SK-N-MC (cell line): ENCODE measurements around the gene GNAT1.

Experiments used
- DNase-seq: peaks from one replicate; pipeline ENCODE4 v3.0.0-alpha.2; 2011; ENCODE audit warnings: low read depth, low spot score
- H3K27ac ChIP-seq: fragments of 200-600 bp; sonication (generic); 2 replicates; pipeline ENCODE4 v1.5.1; 2016; ENCODE audit warnings: mixed run types
- H3K36me3 ChIP-seq: fragments of 200-600 bp; sonication (generic); 2 replicates; pipeline ENCODE4 v1.6.1; 2017; ENCODE audit warnings: antibody characterized with exemption, low read length, mixed read lengths; ENCODE audit not compliant: insufficient read depth
- H3K4me3 ChIP-seq: fragments of 200-600 bp; sonication (generic); 2 replicates; pipeline ENCODE4 v1.5.1; 2016
- H3K9ac ChIP-seq: fragments of 200-600 bp; sonication (generic); 2 replicates; pipeline ENCODE4 v1.8.0; 2017; ENCODE audit warnings: mixed run types, mixed read lengths; ENCODE audit not compliant: insufficient read length
- H3K9me3 ChIP-seq: fragments of 200-600 bp; sonication (generic); 2 replicates; pipeline ENCODE4 v1.6.1; 2017; ENCODE audit warnings: low read depth, mild to moderate bottlenecking, antibody characterized with exemption, low read length, moderate library complexity, mixed read lengths
- EZH2 ChIP-seq: fragments of 200-600 bp; sonication (generic); IDR thresholded peaks from one replicate; pipeline ENCODE4 v1.6.1; 2017; ENCODE audit warnings: antibody characterized with exemption
- FOXP2 ChIP-seq: optimal IDR thresholded peaks from 2 replicates; pipeline ENCODE3; 2011; ENCODE audit warnings: mild to moderate bottlenecking, moderate library complexity; ENCODE audit not compliant: insufficient read depth; ENCODE audit errors: extremely low read length, control extremely low read depth
- POLR2AphosphoS5 ChIP-seq: IDR thresholded peaks from 2 replicates; pipeline ENCODE4 v1.6.1; 2012; ENCODE audit warnings: mild to moderate bottlenecking, low read depth, low read length, borderline replicate concordance

GNAT1 gene

DNA sequence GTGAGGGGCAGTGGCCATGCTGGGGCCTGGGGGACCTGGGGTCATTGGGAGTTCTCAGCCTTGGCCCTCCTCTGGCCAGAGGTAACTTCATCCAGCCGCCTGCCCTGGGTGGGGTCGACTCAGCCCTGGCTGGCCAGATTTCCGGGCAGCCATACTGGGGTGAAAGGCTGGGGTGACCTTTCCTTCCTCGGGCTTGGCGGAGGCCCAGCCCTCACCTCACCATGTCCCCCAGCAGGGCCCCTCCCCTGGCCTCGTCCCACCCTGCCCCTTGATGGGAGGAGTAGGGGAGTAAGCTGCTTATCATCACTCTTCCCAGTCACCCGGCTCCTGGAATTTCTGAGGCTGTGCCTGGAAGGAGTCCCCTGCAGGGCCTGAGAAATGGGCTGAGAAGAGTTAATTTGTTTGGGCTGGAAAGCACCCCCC is 30.8 kb upstream of the GNAT1 start:
- Histone ChIP-seq H3K9me3 (no peaks in the 10 kb centered on the region), H3K4me3 (no peak overlapping the region), H3K27ac (no peak overlapping the region), H3K36me3 (no peaks in the 10 kb centered on the region), H3K9ac (no peak overlapping the region)
- no peak for TF ChIP-seq POLR2AphosphoS5
- TF ChIP-seq FOXP2 = no peak
- no peak for TF ChIP-seq EZH2
- no peak for DNase-seq

DNA sequence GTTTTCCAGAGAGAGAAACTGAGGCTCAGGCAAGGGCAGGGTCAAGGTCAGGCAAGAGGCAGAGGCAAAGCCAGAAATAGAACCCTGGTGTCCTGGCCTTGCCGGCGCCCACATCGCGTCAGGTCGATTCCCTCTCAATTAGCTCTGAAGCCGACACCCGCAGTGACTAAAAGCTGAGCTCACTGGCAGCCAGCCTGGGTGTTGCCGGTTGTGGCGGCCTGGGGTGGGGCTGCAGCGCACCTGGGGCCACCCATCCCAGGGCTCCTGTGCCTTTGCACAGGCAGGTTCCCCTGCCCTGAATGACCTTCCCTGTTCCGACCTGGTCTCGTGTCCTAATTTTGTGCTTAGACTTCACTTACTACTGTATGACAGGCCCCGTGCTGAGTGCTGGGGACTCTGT is 30.1 kb upstream of the GNAT1 start:
- no peaks in the 10 kb centered on the region for H3K36me3 ChIP-seq
- H3K9ac ChIP-seq = no peak overlapping the region
- no peak overlapping the region for H3K27ac ChIP-seq
- no peaks in the 10 kb centered on the region for H3K9me3 ChIP-seq
- TF ChIP-seq FOXP2 (no peak), EZH2 (no peak), POLR2AphosphoS5 (no peak)
- no peak for DNase-seq
- no peak overlapping the region for H3K4me3 ChIP-seq

DNA sequence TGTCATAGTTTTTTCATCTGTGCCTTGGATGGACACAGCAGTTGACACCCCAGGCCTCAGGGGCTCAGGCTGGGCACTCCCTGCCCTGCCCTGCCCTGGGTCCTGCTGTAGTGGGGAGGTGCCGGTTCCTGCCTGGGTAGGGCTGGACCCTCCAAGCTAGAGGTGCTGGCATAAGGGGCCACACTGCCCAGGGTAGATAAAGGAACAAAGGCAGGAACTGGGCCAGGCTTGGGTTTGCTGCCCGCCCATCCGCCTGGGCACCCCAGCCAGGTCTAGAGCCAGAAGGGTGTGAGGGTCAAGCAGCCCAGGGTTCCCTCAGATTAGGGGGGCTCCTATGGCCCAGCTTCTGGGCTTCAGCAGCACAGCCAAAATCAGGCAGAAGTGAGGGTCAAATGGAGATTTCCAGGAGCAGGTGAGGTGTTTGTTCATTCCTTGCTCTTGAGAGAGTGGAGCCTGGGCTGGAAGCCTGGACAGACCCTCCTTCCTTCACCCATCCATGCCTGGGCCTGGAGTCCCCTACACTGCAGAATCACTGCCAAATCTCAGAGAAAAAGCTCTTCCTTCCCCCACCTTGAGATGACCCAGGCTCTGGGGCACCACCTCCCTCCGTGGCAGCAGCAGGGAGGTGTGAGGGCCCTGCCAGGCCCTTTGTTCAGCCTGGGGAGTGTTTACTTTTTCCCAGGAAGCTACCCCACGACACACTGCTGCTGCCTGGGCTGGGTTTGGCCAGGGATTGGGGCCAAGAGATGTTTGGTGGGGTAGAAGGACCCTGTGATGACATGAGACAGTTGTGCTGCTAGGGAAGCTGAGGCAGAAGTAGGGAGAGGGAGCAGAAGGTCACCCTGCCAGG is 29.2 kb upstream of the GNAT1 start:
- Histone ChIP-seq H3K27ac (no peak overlapping the region), H3K9me3 (no peaks in the 10 kb centered on the region), H3K36me3 (no peaks in the 10 kb centered on the region), H3K4me3 (no peak overlapping the region), H3K9ac (no peak overlapping the region)
- no peak for DNase-seq
- TF ChIP-seq EZH2 (no peak), POLR2AphosphoS5 (no peak), FOXP2 (no peak)

DNA sequence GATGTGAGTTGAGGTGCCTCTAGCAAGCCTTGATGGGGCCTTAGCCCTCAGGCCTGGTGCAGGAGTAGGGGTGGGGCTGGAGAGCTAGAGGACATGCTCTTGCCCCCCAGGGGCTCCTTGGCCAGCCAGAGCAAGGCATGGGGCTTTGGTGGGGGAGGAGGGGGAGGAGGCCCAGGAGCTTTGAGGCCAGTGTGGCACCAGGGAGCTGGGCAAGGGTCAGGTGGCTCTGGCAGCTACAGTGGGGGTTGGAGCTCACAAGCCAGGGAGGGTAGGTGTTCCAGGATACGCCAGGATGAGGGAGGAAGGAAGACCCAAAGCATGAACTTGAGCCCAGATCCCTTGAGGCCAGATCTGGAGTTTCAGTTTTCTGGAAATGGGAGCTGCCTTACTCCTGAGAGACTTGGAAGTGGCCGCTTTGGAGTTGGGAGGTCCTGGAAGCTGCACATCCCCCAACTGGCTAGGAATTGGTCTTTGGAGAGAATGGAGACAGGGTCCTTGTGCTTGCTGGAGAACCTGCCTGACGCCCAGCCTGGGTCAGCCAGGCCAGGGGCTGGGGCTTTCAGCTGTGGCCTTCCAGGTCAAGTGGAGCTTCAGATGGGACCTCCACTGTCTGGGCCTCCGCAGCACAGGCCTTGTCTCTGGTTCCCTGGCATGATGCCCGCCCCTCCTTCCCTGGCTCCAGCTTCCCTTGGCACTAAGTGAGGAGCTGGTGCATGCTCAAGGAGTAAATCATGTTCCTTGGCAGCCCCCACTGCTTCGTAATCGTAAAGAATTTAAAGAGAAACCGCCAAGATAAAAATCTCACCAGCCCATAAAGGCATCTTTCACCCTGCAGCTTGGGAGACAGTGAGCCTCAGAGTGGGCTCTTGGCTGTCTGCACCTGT is 27.6 kb upstream of the GNAT1 start:
- Histone ChIP-seq H3K27ac (no peak overlapping the region), H3K36me3 (no peaks in the 10 kb centered on the region), H3K4me3 (no peak overlapping the region), H3K9ac (no peak overlapping the region), H3K9me3 (no peaks in the 10 kb centered on the region)
- TF ChIP-seq FOXP2 = no peak
- TF ChIP-seq POLR2AphosphoS5 = no peak
- TF ChIP-seq EZH2 = no peak
- no peak for DNase-seq

DNA sequence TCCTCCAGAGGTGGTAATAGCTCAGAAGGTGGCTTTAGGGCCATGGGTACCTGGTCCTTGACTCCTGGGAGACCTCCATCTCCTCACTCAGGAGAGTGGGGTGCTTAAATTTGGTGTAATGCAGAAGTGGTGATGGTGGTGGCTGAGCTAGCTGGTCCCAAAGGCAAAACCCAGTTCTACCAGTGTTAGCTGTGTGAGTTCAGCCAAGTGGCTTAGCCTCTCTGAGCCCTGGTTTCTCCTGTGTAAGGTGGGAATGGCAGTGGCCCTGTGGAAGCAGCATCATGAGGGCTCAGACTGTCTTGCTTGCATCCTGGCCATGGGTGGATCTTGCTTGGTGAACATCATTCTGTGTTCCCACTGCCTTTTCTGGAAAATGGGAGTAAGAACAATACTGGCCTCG is 26.9 kb upstream of the GNAT1 start:
- Histone ChIP-seq H3K36me3 (no peaks in the 10 kb centered on the region), H3K27ac (no peak overlapping the region), H3K9me3 (no peaks in the 10 kb centered on the region), H3K9ac (no peak overlapping the region), H3K4me3 (no peak overlapping the region)
- DNase-seq = no peak
- TF ChIP-seq EZH2 (no peak), FOXP2 (no peak), POLR2AphosphoS5 (no peak)

DNA sequence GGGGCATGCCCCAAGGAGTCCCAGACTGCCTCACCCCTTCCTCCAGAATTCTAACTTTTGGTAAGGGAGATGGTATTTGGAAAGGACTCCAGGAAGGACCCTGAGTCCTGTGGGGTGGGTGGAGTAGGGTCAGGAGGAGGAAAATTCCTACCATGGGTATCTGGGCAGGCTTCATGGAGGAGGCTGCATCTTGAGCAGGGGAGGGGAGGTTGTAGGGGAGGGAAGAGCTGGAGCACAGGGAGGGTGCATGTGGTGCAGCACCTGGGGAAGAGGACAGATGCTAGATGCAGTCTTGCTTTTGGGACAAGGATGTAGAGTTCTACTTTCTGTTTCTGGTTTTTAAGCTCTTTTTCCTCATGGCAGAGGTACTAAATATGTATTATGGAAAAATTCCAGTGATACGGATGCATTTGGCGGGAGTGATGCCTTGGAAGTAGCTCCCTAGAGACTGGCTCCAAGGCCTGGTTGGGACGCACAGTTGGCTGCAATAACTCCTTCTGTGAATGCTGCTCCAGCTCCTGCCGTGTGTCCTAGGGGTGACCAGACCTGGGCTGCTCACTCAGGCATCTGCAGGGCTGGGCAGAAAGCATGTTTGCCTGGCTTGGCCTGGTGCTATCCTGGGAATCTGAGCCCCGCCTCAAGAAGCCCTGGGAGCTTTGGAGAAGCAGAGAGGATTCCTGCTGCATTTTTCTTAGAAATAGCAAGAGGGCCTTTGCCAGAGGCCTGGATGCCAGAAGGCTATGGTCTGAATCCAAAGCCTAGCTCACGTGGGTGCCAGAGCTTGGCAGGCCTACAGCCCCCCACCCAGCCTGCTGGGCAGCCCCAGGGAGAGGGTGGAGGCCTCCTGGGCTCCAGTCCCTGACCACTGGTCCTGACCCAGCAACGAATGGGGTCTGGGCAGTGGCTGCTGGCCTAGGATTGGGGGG is 26.2 kb upstream of the GNAT1 start:
- no peak overlapping the region for H3K9ac ChIP-seq
- H3K9me3 ChIP-seq = no peaks in the 10 kb centered on the region
- H3K4me3 ChIP-seq = no peak overlapping the region
- DNase-seq = no peak
- H3K36me3 ChIP-seq = no peaks in the 10 kb centered on the region
- no peak overlapping the region for H3K27ac ChIP-seq
- TF ChIP-seq EZH2 (no peak), POLR2AphosphoS5 (no peak), FOXP2 (no peak)

DNA sequence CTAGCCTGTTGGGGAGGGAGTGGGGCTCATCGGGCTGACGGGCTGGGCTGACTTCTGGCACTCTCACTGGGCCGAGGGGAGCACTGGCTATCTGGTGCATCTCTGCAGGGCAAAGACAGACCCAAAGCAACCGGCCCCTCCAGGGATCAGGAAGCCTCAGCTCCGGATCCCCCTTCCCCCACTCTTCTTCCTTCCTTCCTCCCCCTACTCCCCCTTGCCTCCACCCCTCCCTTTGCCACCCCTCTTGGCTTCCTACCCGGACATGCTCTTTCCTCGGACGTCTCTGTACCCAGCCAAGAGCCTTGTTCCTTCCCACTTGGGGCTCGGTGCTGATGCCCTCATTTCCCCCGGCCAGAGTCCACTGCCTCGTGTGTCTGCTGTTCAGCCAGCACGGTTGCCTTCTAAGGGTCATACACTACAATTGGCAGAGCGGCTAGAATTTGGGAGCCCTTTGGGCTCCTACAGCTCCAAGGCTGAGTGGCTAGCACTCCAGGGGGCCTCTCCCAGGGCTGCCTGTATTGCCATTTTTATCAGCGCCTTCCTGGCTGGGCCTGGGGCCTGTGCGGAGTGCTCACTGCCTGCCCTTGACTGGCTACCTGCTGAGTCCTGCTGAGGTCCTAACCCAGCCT is 25.4 kb upstream of the GNAT1 start:
- TF ChIP-seq POLR2AphosphoS5 (no peak), EZH2 (no peak), FOXP2 (no peak)
- H3K4me3 ChIP-seq = no peak overlapping the region

DNA sequence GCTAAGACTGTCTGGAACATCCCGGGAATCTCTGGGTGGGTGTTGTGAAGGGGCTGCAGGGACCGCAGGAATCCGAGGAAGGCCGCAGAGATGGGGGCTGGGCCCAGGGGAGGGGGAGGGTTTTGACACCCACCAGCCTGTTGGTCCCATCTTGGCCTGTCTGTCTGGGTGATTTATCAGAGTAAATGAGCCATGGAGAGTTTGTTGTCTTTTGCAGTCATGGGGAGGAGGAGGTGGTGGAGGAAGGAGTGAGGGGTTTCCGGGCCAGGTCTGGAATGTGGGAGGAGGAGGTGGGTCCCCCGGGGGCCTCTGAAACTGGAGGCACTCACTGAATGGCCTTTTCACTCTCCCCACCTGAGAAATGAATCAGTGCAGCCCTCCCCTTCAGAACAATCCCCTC is 24.8 kb upstream of the GNAT1 start:
- DNase-seq = no peak
- Histone ChIP-seq H3K36me3 (no peaks in the 10 kb centered on the region), H3K27ac (no peak overlapping the region), H3K4me3 (no peak overlapping the region), H3K9ac (no peak overlapping the region), H3K9me3 (no peaks in the 10 kb centered on the region)
- TF ChIP-seq EZH2 = no peak
- TF ChIP-seq POLR2AphosphoS5 = no peak
- no peak for TF ChIP-seq FOXP2

More for the DNA sequence above, 25.4 kb upstream of the GNAT1 start:
- no peak overlapping the region for H3K27ac ChIP-seq
- H3K9me3 ChIP-seq = no peaks in the 10 kb centered on the region
- no peak overlapping the region for H3K9ac ChIP-seq
- no peaks in the 10 kb centered on the region for H3K36me3 ChIP-seq
- DNase-seq = no peak
